HG02870 (cell line): ENCODE measurements around the gene LMO1.

ENCODE experiments used
- ATAC-seq: cut with Tn5 transposase; IDR thresholded peaks from one replicate; pipeline ENCODE4 v1.9.1; 2021; ENCODE audit warnings: mild to moderate bottlenecking, moderate library complexity; ENCODE audit not compliant: unreplicated experiment

Gene LMO1

DNA sequence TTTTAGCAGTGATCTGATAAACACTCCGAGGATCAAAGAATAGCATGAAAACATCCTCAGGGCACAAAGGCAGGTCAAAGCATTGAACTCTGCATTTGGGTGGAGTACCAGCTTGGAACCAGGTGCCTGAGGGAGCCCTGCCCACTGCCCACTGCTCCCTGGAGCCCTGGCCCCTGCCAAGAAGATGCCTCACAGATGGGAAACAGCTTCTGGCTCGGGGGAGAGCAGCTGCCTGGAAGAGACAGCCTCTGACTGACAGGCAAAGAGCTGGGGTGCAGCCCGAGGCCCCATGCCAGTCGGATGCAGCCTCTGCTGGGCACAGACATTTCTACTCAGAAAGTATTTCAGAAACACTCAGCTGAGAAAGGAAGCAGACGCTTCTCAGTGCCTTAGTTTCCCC, 13.2 kb downstream of the LMO1 start:
- ATAC-seq: no peak

DNA sequence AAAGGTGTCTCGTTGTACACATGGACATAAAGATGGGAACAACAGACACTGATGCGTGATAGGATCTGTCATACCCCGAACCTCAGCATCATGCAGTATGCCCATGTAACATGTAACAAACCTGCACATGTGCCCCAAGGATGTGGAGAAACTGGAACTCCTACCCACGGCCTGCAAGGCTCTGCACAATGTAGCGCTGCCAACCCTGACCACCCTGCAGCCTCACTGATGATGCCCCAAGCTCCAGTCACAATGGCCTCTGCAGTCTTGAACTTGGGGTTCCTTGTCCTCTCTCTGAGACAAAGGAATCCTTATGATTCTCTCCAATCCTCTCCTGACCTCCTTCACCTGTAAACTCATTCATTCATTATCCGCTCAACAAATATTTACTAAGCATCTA, 14.2 kb downstream of the LMO1 start:
- no peak for ATAC-seq

DNA sequence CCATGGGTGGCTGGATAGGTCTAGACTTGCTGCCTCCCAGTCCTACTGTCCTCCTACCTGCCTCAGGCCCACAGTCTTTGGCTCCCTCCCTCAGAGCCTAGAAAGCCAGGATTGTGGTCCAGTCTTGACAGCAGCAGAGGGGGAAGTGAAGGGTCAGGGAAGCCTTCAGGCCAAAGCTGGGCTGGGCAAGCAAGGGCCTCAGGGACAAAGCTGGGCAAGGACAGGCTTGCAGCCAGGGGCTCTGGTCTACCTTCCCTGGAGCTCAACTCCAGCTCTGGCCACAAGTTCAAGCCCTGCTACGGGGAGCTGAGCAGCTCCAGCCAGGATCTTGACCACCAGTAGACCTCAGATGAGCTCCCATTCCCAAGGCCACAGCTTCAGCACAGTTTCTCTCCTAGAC, 14.9 kb downstream of the LMO1 start:
- ATAC-seq: no peak

DNA sequence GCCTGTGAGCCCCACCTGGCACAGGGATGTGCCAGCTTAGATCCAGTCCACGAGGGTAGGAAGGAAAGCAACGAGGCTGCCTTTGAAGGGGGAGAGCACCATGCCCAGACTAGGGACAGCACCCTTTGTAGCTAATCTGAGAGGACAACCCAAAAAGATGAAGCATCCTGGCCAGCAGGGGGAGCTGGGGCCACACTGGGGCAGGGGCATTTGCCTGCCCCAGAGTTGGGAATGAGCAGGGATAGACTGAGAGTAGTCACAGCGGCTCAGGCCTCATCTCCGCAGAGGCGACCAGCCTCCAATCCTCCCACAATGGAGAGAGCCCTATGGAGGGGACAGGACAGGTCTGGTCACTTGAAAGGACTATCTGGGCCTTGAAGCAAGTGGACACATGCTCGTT, 16.4 kb downstream of the LMO1 start:
- no peak for ATAC-seq

DNA sequence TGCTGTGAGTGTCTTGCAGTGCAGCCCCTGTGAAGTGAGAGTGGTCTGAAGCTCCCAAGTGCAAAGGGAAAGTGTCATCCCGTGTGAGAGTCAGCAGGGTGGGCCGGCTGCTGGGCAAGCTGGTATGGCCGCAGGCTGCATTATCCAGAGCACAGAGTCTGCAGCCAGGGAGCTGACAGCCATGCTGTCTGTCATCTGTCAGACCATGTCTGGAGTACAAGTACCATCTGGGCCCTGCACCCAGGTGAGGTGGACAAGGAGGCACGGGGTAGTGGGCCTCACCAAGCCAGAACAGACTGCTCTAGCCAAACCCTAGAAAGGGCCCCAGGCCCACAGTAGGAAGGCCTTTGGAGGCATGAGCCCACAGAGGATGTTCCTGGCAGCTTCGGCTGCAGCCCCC, 20.2 kb downstream of the LMO1 start:
- no peak for ATAC-seq

DNA sequence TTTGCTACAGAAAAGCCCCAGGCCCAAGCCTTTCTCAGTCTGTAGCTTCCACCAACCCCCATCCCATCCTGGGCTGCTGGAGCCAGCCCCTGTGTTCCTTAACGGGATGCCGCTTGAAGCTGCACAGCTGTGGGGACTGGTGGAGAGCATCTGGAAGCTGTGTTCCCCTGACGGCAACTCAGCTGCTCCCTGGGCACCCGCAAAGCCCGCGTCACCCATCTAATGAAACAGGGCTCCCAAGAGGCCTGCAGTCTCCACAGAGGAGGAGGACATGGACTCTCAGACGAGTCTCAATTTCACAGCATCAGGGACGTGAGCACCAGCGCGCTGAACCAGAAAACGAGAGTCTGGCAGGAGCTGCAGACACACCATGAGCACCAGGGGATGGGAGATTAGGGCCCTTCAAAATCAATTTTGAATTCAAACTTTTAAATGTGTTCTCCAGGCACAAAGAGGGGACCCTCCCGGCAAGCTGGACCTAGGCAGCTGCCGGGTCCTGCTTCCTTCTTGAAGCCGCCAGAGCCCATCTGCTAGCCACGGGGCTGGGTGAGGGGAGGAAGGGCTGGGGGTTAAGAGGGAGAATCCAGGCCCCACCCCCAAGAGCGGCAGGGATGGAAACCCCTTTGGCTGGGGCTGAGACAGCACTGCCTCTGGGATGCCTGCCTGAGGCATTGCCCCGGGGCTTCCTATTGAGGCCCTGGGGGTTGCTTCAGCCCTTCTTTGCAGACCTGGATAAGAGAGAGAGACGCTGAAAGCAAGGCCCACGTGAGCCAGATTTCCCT, 21.0 kb downstream of the LMO1 start:
- no peak for ATAC-seq

DNA sequence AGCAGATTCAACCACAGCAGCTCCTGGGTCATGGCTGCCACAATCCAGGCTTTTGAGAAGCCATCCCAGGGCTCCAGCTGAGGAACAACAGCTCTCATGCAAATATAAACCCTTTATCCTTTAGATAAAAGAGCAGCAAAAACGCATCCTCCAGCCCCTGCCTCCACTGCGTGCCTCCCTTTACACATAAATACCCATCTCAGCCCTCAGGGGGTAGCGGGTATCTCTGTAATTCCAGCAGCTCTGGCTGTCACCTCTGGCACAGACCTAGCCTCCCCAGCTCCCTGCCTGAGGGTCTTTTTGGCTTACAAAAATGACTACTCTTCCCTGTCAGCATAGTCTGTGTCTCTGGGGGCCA, 21.6 kb downstream of the LMO1 start:
- ATAC-seq: no peak

DNA sequence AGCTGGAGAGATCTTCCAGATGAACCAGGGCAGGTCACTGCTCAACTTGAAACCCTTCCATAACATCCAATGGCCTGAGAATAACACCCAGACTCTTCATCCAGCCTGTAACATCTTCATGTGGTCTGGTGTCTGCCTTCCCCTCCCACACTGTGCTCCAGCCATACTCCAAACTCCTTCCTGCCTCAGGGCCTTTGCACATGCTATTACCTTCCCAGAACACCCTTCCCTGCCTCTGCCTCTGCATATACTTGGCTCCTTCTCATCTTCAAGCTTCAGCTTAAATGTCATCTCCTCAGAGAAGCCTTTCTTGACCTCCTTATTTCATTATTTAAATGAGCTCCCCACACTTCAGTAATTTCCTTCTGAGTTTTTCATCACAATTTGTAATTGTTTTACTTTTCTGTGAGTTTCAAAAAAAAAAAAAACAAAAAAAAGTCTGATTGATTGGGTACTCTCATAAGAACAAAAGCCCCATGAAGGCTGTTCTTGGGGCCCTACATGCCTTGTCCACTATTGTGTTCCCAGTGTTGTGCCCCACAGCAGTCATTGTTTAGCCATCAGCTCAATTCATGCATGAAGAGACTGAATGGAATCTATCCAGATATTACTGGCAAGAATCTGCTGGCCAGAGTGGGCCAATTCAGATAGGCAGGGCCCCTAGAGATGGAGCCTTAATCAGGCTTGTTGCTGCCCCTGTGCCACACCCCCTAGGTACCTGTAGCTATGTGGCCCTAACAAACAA, 22.1 kb downstream of the LMO1 start:
- ATAC-seq: no peak

DNA sequence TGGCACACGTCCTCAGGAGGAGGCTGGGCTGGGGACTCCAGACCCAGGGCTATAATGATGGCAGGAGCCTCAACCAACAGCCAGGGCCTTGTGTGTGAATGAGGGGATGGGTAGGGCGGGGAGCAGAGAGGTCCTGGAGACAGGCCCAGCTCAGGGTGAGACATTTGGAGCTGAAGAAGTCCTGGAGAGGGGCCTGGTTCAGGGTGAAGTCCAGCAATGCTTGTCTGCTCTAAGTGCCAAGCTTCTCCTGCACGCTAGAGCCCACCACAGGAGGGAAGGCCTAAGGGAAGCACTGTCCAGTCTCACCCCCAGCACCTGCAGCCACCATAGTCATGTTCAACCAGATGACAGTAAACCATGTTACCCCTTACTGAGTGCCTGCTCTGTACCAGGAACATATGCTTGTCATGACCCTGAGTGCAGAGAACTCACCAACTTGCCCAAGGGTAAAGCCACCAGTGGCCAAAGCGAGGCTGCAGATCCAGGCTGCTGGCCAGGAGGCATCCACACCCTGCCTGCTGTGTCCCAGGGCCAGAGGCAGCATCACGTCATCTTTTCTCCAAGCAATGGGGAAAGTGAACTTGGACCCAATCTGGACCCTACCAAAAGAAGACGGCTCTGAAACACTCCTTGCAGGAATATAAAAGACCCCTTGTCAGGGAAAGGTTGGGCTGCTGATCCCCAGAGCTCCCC, 24.0 kb downstream of the LMO1 start:
- ATAC-seq: no peak

DNA sequence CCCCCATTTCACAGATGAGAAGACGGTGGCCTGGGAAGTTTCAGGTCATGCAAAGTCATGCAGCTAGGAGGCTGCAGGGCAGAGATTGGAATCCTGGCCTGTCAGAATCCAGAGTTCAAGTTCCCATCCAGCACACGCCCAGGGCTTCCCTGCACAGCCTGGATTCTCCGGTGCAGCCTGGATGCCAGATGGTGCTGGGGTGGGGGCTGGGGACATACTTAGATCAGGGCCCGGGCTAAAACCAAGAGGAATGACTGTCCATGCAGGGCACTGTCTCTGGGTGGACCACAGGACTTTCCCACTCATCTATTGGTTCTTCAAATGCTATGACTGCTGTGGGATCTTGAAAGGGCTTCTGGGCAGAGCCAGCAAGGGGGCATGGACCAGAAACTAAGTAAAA, 24.6 kb downstream of the LMO1 start:
- no peak for ATAC-seq

DNA sequence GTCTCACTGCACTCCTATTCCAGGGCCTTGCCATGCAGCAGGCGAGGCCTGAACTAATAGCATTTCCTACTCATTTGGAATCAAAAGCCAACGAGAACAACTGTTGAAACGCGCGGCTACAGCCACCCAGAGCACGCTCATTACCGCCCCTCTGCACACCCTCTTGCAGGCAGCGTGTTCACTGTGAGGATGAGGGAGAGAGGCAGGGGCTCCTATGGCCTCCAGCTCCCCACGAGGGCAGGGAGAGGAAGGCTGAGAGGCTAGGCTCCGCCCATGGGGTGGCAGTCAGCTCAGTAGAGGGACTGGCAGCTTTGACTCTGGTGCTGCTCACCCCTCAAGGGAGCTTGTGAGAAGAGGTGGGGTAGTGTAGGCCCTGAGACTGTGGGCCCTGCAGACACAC, 26.2 kb downstream of the LMO1 start:
- no peak for ATAC-seq

DNA sequence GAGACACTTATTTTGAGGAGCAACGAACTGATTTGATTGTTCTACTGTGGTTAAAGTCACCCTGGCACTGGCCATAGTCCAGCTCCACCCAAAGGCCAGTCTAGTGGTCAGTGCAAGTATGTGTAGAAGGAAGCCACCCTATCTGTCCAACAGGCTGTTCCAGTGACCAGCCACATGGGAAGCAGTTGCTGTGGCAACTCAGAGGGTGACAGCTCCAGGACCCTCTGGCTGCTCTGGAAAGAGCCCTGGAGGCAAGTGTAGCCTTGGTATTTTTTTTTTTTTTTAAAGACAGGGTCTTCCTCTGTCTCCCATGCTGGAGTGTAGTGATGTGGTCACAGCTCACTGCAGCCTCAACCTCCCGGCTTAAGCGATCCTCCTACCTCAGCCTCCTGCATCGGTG, 27.8 kb downstream of the LMO1 start:
- ATAC-seq: no peak

DNA sequence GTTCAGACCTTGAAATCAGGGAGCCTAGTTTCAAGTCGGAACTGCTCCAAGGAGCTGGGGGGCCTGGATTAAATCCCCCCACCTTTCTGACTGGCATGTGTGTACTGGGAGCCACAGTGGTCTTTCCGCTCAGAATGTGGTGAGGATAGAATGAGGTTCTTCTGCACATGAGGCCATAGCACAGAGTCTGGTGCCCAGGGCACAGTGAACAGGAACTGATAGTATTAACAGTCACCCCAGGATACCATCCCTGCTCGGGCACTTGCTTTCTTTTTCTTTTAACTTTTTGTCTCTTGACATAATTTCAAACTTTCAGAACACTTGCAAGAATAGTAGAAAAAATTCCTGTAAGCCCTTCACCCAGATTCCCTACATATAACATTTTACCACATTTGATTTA, 28.8 kb downstream of the LMO1 start:
- no peak for ATAC-seq

DNA sequence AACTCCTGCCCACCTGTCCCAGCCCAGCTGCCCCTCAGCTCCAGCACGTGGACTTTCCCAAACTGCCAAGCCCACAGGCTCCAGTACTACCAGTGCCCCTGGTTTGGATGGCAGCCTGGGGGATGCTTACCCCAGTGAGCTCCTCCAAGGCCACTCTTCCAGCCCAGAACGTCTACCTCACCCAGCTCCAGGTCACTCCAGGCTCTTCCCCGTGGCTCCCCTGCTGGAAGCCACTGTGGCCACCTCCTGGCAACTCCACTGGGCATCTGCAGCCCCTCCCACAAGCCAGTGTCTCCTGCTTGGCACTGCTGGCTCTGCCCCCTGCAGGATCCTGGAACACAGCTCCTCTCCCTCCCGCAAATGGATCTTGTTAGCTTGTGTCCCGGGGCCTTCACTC, 29.3 kb downstream of the LMO1 start:
- no peak for ATAC-seq

DNA sequence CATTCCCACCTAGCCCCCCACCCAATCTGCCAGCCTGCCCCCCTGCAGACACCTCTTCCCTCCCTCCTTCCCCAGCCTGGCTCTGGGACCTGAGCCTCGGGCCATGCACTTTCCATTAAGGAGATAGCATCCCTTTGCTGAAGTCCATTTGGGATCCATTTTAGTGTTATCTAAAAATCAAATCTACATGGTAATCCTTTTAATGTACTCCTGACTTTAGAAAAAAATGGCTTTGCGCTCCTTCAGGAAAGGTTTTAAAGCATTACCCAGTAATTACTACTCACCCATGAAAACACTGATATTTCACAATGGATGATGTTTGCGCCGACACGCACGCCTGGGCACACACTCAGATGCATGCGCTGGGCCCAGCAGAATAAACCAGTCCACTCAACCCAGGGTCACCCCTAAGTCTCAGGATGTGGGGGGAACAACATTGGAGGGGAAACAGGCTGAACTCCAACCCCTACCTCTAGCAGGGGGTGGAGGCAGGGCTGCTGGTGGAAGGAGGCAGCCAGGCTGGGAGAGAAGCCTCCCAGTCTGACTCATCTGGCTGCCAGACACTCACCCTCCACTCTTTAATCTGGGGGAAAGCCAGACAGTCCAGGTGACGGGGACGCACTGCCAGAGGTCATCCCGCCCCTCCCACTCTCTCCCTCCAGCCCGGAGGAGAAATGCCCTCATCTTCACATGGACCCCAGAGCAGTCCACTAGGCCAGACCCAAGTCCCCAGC, 29.8 kb downstream of the LMO1 start:
- ATAC-seq: no peak

DNA sequence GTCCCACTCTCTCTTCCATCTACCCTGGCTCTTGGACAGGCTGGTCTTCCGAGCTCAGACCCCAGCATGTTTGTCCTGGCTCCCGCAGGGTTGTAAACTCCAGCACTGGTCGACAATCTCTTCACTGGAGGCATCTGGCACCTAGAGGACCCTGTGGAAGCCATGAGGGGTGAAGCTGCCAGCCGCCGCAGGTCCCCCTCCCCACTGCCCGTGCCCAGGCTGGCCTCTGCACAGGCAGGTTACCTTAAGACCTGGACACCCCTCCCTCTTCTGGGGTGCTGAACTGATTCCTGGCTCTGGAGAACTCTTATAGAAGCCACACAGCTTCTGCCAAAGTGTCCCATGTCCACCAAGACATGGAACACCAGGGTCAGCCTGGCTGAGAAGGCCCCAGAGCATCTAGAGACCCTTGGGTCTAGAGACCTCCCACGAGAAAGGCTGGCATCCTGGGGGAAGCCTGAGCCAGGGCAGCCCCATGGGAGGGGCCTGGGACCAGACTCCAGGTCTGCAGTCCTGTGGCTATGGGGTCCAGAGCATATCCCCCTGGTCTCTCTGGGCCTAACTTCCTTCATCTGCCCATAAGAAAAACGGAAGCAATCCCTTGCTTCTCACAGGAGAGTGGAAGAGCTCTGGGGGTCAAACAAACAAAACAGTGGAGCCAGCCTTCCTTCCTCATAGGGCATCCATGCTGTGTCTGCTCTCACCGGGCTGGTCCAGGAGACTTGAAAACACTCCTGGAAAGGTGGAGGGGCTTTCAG, 30.6 kb downstream of the LMO1 start:
- ATAC-seq: no peak

DNA sequence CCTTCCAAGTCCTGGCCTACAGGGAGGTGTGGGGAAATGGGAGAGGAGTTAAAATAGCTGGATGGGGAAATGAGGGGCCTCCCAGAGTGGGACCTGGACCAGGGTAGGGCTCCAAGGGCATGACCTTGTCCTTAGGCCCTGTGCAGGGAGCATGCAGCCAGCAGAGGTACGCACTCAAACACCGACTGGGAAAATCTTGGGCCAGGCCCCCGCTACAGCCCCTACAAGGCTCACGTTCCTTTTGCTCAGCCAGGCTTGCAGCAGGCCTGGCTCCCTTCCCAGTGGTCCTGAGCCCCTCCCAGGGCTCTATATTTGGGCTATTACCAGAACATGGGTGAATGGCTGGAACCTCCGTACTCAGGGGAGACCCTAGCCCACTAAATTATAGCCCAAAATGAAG, 31.3 kb downstream of the LMO1 start:
- no peak for ATAC-seq

DNA sequence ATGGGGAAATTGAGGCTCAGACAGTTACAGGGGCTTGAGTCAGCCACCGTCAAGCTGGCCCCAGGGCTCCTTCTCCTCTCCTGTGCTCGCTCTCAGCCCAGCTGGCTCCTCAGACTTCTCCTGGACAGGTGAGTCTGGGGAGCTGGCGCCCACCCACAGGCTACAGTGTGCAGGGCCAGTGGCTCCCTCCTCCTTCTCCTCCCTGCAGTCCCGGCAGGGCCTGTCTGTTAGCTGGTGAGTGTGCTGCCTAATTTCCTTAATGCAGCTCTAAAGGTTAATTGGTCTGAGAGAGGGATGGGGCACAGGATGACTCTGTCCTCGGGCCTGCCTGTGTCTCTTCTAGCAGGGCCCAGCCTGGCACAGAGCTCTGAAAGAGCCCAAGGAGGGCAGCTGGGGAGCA, 31.7 kb downstream of the LMO1 start:
- ATAC-seq: no peak

DNA sequence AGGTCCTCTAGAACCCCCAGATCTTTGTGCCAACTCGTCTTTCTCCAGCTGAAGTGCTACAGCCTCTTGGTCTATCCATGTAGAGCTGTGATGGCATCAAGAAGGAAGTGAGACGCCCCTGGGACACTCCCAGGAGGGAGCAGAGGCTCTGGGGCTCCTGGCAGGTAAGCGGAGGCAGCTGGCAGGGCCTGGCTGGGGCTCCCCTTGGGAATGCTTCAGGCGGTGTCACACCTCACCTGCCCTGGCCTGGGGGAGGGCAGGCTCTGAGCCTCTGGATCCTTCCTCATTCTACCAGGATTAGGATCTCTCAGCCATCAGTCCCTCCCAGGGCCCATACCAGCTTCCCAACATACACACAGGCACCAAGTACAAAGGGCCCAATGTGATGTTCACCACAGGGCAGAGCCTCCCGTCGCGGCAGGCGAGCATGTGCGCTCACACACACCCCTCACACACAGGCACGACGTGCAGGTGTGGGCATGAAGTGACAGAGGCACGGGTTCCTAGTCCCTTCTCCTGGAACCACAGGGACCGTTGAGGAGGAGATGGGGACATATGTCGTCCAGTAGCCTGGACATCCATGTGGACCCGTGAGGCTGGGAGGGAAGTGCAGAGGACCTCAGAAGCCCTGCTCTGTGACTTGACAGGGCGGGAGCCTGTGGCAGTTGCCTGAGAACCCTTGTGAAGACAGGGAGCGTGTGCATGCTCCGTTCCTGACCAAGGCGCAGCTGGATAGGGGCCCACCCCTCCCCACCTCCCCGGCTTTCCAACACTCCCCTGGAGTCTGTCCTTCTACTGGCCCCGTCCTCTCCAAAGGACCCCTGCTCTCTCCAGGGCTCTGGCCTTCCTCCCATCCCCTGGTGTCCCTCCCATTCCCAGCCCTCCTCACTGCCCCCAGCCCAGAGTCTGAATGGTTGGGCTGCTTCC, 32.5 kb downstream of the LMO1 start:
- ATAC-seq: no peak
